K562 (cell line): ENCODE measurements around the gene MPND. TPM values are rescaled to one million over a fixed set of nuclear protein-coding genes. Genes with fewer than 3 reads are reported as not detected.

Experiments used
- ATAC-seq: fragments of 200-7000 bp; cut with Tn5 transposase; 3 replicates; pipeline ENCODE4 v1.9.1; 2020; ENCODE audit warnings: moderate library complexity
- BruUV-seq: library from RNA; stranded (reverse); fragments of 400-500 nt; replicated peaks from 2 replicates; lab custom pipeline; 2021; lab: Mats Ljungman, UMichigan
- CTCF ChIA-PET: fragments of 300-600 bp; formaldehyde crosslinking; extraction: SDS; loops from one replicate; lab custom pipeline; 2021; ENCODE audit warnings: low intra/inter-chr PET ratio; lab: Yijun Ruan, JAX
- POLR2A ChIA-PET: fragments of 300-600, 350-650 bp; sonication (Branson Sonifier 250); formaldehyde crosslinking; extraction: SDS; loops from one replicate; lab custom pipeline; 2021; ENCODE audit warnings: antibody characterized with exemption, inconsistent platforms; lab: Yijun Ruan, JAX
- DNase-seq, 4 experiments: peaks; one replicate each; pipeline versions ENCODE4 v3.0.0 to v3.0.0-alpha.2; 2011 to 2018; ENCODE audit warnings: low spot score in 3 of 4, mixed read lengths in 3 of 4; ENCODE audit errors: extremely low read depth in 1 of 4
- FAIRE-seq: peaks from 2 replicates; lab custom pipeline; 2011; peaks lifted over from hg19 to GRCh38; lab: Jason Lieb, UNC
- H2AFZ ChIP-seq: 2 replicates; pipeline ENCODE4 v1.6.0; 2011; ENCODE audit warnings: low read depth, low read length, control low read depth, inconsistent platforms
- H3K27ac ChIP-seq: fragments of 200-600 bp; 3 replicates; pipeline ENCODE4 v1.8.0; 2011; ENCODE audit warnings: low read depth, mild to moderate bottlenecking, control low read depth, inconsistent platforms, low read length, moderate library complexity, mixed read lengths; ENCODE audit errors: extremely low read depth
- H3K27me3 ChIP-seq, 2 experiments: fragments of 300-600 bp in 1 of 2; 2 replicates in 1 of 2; 3 replicates in 1 of 2; pipeline versions ENCODE4 v1.6.0 to v1.8.0; 2011; ENCODE audit warnings: inconsistent platforms in 2 of 2, low read length in 2 of 2, mild to moderate bottlenecking in 1 of 2, mixed read lengths in 1 of 2, moderate library complexity in 1 of 2; ENCODE audit not compliant: control insufficient read depth in 2 of 2, insufficient read depth in 2 of 2
- H3K36me3 ChIP-seq: fragments of 300-600 bp; 3 replicates; pipeline ENCODE4 v1.8.0; 2011; ENCODE audit warnings: mild to moderate bottlenecking, low read length, inconsistent platforms; ENCODE audit not compliant: control insufficient read depth, insufficient read depth
- H3K4me1 ChIP-seq, 2 experiments: fragments of 200-600 bp in 1 of 2; replicated peaks in 1 of 2; 2 replicates in 1 of 2; 3 replicates in 1 of 2; pipeline versions ENCODE4 v1.5.1 to v1.8.0; 2011; ENCODE audit warnings: inconsistent platforms in 2 of 2, low read length in 2 of 2, mild to moderate bottlenecking in 1 of 2, mixed read lengths in 1 of 2, moderate library complexity in 1 of 2; ENCODE audit not compliant: control insufficient read depth in 2 of 2, insufficient read depth in 2 of 2
- H3K4me2 ChIP-seq: 2 replicates; pipeline ENCODE4 v1.6.1; 2011; ENCODE audit warnings: low read length, control low read depth, inconsistent platforms, mixed read lengths; ENCODE audit not compliant: insufficient read depth
- H3K4me3 ChIP-seq: fragments of 200-600 bp; sonication (generic), shearing (Covaris generic); 2 replicates; pipeline ENCODE4 v1.5.1; 2016; ENCODE audit warnings: control low read depth, inconsistent platforms
- H3K79me2 ChIP-seq: fragments of 200-600 bp; 3 replicates; pipeline ENCODE4 v1.8.0; 2011; ENCODE audit warnings: low read length, inconsistent platforms; ENCODE audit not compliant: control insufficient read depth, insufficient read depth
- H3K9ac ChIP-seq, 2 experiments: 2 replicates each; pipeline versions ENCODE4 v1.6.0 to v1.6.1; 2011; ENCODE audit warnings: low read depth in 2 of 2, low read length in 2 of 2, control low read depth in 1 of 2, inconsistent platforms in 1 of 2, mild to moderate bottlenecking in 1 of 2, mixed read lengths in 1 of 2; ENCODE audit not compliant: insufficient read depth in 1 of 2
- H3K9me1 ChIP-seq: one replicate; pipeline ENCODE4 v1.6.0; 2011; ENCODE audit warnings: inconsistent platforms, mild to moderate bottlenecking, low read length, moderate library complexity; ENCODE audit not compliant: control insufficient read depth, insufficient read depth
- H3K9me3 ChIP-seq: replicated peaks from 2 replicates; pipeline ENCODE4 v1.5.1; 2011; ENCODE audit warnings: low read depth, low read length, inconsistent platforms; ENCODE audit not compliant: control insufficient read depth, insufficient read depth
- H4K20me1 ChIP-seq: replicated peaks from 2 replicates; pipeline ENCODE4 v1.6.1; 2011; ENCODE audit warnings: low read length, inconsistent platforms, mixed read lengths; ENCODE audit not compliant: control insufficient read depth, insufficient read depth
- BACH1 ChIP-seq: fragments of 200-800 bp; sonication (Bioruptor generic); IDR thresholded peaks from 2 replicates; pipeline ENCODE4 v1.6.1; 2016; ENCODE audit warnings: missing genetic modification characterization, missing compliant biosample characterization
- CHD7 ChIP-seq: fragments of 200-600 bp; sonication (generic); IDR thresholded peaks from one replicate; pipeline ENCODE4 v1.6.1; 2012; ENCODE audit warnings: mild to moderate bottlenecking, low read depth, low read length, inconsistent platforms
- ID3 ChIP-seq, 2 experiments: fragments of 250-450 bp in 1 of 2; fragments of 450-650 bp in 1 of 2; sonication (Bioruptor Pico) in 1 of 2; IDR thresholded peaks; 2 replicates each; pipeline versions ENCODE4 v1.6.1 to v1.8.0; 2016 to 2021; ENCODE audit warnings: mild to moderate bottlenecking in 2 of 2, moderate library complexity in 2 of 2, missing compliant biosample characterization in 1 of 2, missing genetic modification characterization in 1 of 2
- POLR2G ChIP-seq: fragments of 200-400 bp; formaldehyde crosslinking; IDR thresholded peaks from 2 replicates; pipeline ENCODE4 v1.6.1; 2017; ENCODE audit warnings: low read depth, mild to moderate bottlenecking, antibody characterized with exemption, low read length, moderate library complexity
- SRF ChIP-seq, 2 experiments: fragments of 250-450, 450-650 bp in 1 of 2; sonication (Bioruptor Pico) in 1 of 2; sonication (generic) in 1 of 2; formaldehyde crosslinking; IDR thresholded peaks; 2 replicates each; pipeline versions ENCODE4 v1.5.0 to v1.5.1; 2020 to 2022; ENCODE audit warnings: mild to moderate bottlenecking in 1 of 2, missing genetic modification reagents in 1 of 2
- TRIM28 ChIP-seq: fragments of 450-650 bp; IDR thresholded peaks from 2 replicates; pipeline ENCODE4 v1.6.1; 2017
- WGBS: fragments of 100-300 bp; shearing (Covaris generic); methylation state at CpG from one replicate; pipeline ENCODE4 v1.1.6; 2016; ENCODE audit warnings: low coverage, mixed read lengths; ENCODE audit not compliant: insufficient coverage; ENCODE audit errors: missing lambda C conversion rate; 5-methylcytosine and 5-hydroxymethylcytosine counted together
- in situ Hi-C: fragments of 300-500 bp; cut with MboI; formaldehyde crosslinking; loops from 4 replicates; pipeline ENCODE4 v1.15.0; 2018; ENCODE audit warnings: inconsistent platforms, mixed read lengths
- intact Hi-C: fragments of 100-400 bp; cut with micrococcal nuclease; formaldehyde crosslinking; loops from 2 replicates; pipeline ENCODE4 v1.14.2; 2022
- polyA plus RNA-seq, 8 experiments: library from polyadenylated mRNA; depleted of rRNA in 4 of 8; stranded (reverse) in 5 of 8; unstranded in 3 of 8; fragments of >200 nt; fragmentation: Nextera tagmentation in 2 of 8; fragmentation: Illumina TruSeq in 1 of 8; extraction: Ambion mirVana in 2 of 8; extraction: Trizol in 1 of 8; gene quantifications; 2 replicates each; pipeline versions ENCODE4 v1.2.1 to v1.2.3, GENCODE V29; 2011 to 2014; ENCODE audit warnings: inconsistent platforms in 1 of 8, missing spikeins in 1 of 8
- total RNA-seq, 7 experiments: library from RNA; depleted of rRNA in 6 of 7; stranded (reverse); fragments of >200 nt in 6 of 7; fragmentation: Illumina TruSeq in 2 of 7; extraction: Trizol in 2 of 7; gene quantifications; 2 replicates each; pipeline versions ENCODE4 v1.2.1 to v1.2.3, GENCODE V29; 2011 to 2021; ENCODE audit warnings: low replicate concordance in 1 of 7

Gene MPND
- total and polyA plus RNA-seq, 9 of the 15 experiments (the other 6 are each of a cell fraction or from before 2014, with no cell fraction given): 0.25 to 14.0 (median 3.9) TPM

GRCh38 chr19:4365791-4366665 is 22.7 kb downstream of the MPND start:
- ATAC-seq: no peak
- Histone ChIP-seq H3K36me3 (peaks cover 82% of the 10 kb centered on the region; the same call in 2 of the 3 replicates), H3K9me1 (no peaks in the 10 kb centered on the region), H3K4me1 (peaks cover 24 to 84% of the 10 kb centered on the region in 2 experiments), H3K4me2 (no peak overlapping the region), H2AFZ (no peak overlapping the region), H3K27me3 (no peaks in the 10 kb centered on the region), H3K4me3 (no peak overlapping the region), H3K9me3 (no peaks in the 10 kb centered on the region), H3K27ac (no peak overlapping the region), H4K20me1 (no peaks in the 10 kb centered on the region; the same call in 1 of the 2 replicates), H3K9ac (peak overlapping the region in 1 of 2 experiments; percentile 70; a peak in 2 of 4 replicates), H3K79me2 (peaks cover 42% of the 10 kb centered on the region)
- TF ChIP-seq CHD7 (no peak), ID3 (CRISPR knock-in tag; IDR thresholded peaks at IDR 0.05) (no peak), ID3 (tag; IDR thresholded peaks at IDR 0.05) (no peak), SRF (CRISPR knock-in tag; IDR thresholded peaks at IDR 0.05) (no peak), TRIM28 (no peak), POLR2G (peak; percentile 52), BACH1 (no peak)
- FAIRE-seq: no peak
- ChIA-PET CTCF (interaction anchor here (1.0 kb wide), 1 partner anchor 12 kb away, joined by 3 read pairs; no protein-coding TSS in a partner anchor), POLR2A (interaction anchor here (0.7 to 3.6 kb wide), 6 partner anchors 9 to 22 kb away, joined by 3 to 18 read pairs (median 6); partner anchors contain the start of gene MPND)
- intact Hi-C loops (no loop called here), in situ Hi-C loops (no loop called here)
- 95% methylated on average over 15 of the region's 19 CpGs for WGBS
- DNase-seq: no peak
- no TSS peak for BruUV-seq
